Chondrocyte (in vitro differentiated cells): Measurements from ENCODE around the gene TOP2B. TPM values are rescaled to one million over a fixed set of nuclear protein-coding genes. Genes with fewer than 3 reads are reported as not detected.

Experiments used
- DNase-seq: peaks from one replicate; pipeline ENCODE4 v3.0.0; 2021; ENCODE audit warnings: mixed read lengths, low spot score
- H3K27ac Mint-ChIP-seq: one replicate; pipeline ENCODE4 v1.8.0; 2021; ENCODE audit warnings: mild to moderate bottlenecking, moderate library complexity, mixed read lengths; ENCODE audit not compliant: unreplicated experiment
- H3K27me3 Mint-ChIP-seq: 2 replicates; pipeline ENCODE4 v1.8.0; 2021; ENCODE audit warnings: low read depth, mixed read lengths
- H3K36me3 Mint-ChIP-seq: 2 replicates; pipeline ENCODE4 v1.8.0; 2021; ENCODE audit warnings: low read depth, mixed read lengths
- H3K4me1 Mint-ChIP-seq: 2 replicates; pipeline ENCODE4 v1.8.0; 2021; ENCODE audit warnings: low read depth, mild to moderate bottlenecking, mixed read lengths
- H3K4me3 Mint-ChIP-seq: one replicate; pipeline ENCODE4 v1.8.0; 2021; ENCODE audit warnings: mild to moderate bottlenecking, moderate library complexity, mixed read lengths; ENCODE audit not compliant: unreplicated experiment
- H3K9me3 Mint-ChIP-seq: 2 replicates; pipeline ENCODE4 v1.8.0; 2021; ENCODE audit warnings: low read depth, mixed read lengths
- total RNA-seq: library from RNA; stranded (reverse); gene quantifications from 3 replicates; pipeline ENCODE4 v1.2.1, GENCODE V29; 2021
- TF ChIP-seq, protein P1 (sequence below): fragments of 200-600 bp; sonication (generic); IDR thresholded peaks from 2 replicates; pipeline ENCODE4 v1.5.0; 2021; ENCODE audit warnings: antibody characterized with exemption, mild to moderate bottlenecking, moderate library complexity

Gene TOP2B
- total RNA-seq, 1 donor from 2014 or later: 80.9 TPM

DNA sequence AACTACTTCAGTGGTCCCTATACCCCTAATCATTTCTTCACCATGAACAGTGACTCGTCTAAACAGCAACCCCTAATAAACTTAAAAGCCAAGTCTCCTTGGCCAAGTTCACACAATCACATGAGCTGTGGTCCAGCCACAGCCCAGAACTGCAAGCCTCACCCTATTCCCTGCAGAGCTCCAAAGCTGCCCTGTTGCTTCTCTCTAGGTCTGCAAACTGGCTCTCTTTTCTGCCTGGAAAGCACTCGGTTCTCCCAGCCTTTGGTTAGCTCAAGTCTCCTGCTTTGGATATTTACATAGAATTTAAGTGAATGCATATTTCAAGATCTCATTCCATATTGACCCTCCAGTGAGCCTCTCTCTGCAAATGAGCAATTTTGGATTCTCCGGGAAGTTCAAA lies 107.0 kb downstream of the TOP2B start:
- no peak for DNase-seq
- TF ChIP-seq, protein P1, sequence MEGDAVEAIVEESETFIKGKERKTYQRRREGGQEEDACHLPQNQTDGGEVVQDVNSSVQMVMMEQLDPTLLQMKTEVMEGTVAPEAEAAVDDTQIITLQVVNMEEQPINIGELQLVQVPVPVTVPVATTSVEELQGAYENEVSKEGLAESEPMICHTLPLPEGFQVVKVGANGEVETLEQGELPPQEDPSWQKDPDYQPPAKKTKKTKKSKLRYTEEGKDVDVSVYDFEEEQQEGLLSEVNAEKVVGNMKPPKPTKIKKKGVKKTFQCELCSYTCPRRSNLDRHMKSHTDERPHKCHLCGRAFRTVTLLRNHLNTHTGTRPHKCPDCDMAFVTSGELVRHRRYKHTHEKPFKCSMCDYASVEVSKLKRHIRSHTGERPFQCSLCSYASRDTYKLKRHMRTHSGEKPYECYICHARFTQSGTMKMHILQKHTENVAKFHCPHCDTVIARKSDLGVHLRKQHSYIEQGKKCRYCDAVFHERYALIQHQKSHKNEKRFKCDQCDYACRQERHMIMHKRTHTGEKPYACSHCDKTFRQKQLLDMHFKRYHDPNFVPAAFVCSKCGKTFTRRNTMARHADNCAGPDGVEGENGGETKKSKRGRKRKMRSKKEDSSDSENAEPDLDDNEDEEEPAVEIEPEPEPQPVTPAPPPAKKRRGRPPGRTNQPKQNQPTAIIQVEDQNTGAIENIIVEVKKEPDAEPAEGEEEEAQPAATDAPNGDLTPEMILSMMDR: no peak
- Mint-ChIP-seq H3K27me3 (no peaks in the 10 kb centered on the region), H3K4me3 (no peak overlapping the region), H3K4me1 (peaks cover 14% of the 10 kb centered on the region), H3K27ac (no peak overlapping the region), H3K9me3 (no peaks in the 10 kb centered on the region), H3K36me3 (no peaks in the 10 kb centered on the region)

DNA sequence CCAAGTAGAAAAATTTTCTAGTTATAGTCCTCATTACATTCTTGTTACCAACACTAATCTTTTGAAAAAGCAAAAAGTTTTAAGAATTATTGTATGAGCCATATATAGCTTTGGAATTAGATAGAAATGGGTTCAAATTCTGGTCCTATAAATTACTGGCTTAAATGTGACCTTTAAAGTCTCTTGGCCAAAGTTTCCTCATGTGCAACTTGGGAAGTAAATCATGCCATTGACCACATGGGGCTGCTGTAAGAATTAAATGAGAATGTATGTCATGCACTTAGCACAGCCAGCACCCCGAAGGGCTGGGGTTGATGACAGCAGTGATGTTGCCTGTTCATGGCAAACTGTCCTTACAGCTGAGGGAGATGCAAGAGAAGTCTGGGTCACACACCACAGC lies 108.3 kb downstream of the TOP2B start:
- Mint-ChIP-seq H3K9me3 (no peaks in the 10 kb centered on the region), H3K4me3 (no peak overlapping the region), H3K36me3 (no peaks in the 10 kb centered on the region), H3K27ac (no peak overlapping the region), H3K27me3 (no peaks in the 10 kb centered on the region), H3K4me1 (peaks cover 14% of the 10 kb centered on the region)
- DNase-seq: no peak
- TF ChIP-seq, protein P1: peak; percentile 32

DNA sequence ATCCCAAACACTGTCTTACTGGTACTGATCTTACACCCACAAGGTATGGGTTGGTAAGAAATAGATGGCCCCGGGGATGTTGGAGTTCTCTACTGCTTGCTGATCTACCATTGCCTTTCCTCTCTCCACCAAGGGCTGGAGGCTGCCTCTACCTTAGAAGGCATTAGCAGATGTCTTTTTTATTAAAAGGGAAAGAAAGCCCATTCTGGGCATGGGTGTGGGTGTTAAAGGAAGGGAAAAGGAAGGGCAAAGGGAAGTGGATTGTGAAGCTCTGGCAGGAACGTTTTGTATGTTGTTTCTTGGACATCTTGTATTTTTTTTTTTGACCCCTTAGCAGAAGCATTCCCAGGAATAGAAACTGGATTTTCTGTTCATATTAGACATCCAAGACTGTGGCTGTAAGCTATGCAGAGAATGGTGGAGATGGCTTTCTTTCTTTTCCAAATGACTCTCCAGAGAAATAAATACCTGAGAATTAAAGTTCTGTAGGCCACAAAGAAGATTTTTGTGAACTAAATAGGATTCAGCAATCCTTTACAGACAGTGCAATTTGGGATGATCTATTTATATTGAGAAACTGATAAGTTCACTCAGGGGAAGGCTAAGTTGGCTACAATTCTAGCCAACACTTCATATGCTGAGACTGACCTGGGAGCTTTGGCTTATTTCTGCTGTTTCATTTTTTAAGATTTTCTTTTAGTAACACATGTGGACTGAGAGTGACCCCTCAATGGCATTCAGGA lies 108.8 kb downstream of the TOP2B start:
- DNase-seq: no peak
- peaks cover 2% of the 10 kb centered on the region for H3K9me3 Mint-ChIP-seq
- TF ChIP-seq, protein P1: no peak

DNA sequence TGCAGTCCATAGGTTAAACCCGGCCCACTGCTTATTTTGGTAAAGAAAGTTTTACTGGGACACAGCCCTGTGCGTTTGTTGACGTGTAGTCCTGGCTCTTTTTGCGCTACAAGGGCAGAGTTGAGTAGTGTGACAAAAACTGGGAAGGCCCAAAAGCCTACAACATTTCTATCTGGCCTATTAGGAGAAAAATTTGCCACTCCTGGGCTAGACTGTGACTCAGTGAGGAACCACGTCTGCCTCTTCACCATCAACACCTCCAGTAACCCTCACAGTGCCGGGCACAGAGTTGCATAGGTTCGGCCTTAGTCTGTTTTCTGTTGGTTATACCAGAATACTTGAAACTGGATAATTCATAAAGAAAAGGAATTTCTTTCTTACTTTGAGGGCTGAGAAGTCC lies 110.3 kb downstream of the TOP2B start:
- TF ChIP-seq, protein P1: no peak
- H3K4me3 Mint-ChIP-seq: no peak overlapping the region
- no peak for DNase-seq
- H3K36me3 Mint-ChIP-seq: peaks cover 2% of the 10 kb centered on the region
- no peak overlapping the region for H3K27ac Mint-ChIP-seq
- H3K27me3 Mint-ChIP-seq: no peaks in the 10 kb centered on the region
- peaks cover 14% of the 10 kb centered on the region for H3K4me1 Mint-ChIP-seq
- H3K9me3 Mint-ChIP-seq: peaks cover 5% of the 10 kb centered on the region

More for the DNA sequence above, 108.8 kb downstream of the TOP2B start:
- Mint-ChIP-seq H3K27me3 (no peaks in the 10 kb centered on the region), H3K36me3 (peaks cover 2% of the 10 kb centered on the region), H3K4me3 (no peak overlapping the region), H3K4me1 (peaks cover 14% of the 10 kb centered on the region), H3K27ac (no peak overlapping the region)

DNA sequence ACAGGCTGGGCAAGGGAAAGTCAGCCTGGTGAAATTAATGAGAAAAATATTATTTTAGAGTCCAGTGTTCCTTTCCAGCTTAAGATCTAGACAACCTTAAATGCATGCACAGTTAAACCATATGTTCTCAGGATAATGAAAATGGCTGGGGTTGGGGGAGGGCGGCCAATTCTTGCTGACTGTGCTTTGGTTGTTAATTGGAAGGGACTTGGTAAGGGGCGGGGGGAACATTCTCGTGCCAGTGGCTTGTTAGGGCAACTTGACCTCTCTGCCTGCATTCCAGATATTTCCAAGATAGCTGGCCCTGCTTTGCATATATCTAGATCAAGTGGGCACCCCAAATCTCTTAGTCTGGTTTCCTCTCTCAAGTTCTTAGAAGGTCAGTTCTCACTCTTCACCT lies 112.5 kb downstream of the TOP2B start:
- DNase-seq: no peak

More for the DNA sequence above, 112.5 kb downstream of the TOP2B start:
- peaks cover 2% of the 10 kb centered on the region for H3K36me3 Mint-ChIP-seq
- H3K27me3 Mint-ChIP-seq: no peaks in the 10 kb centered on the region
- TF ChIP-seq, protein P1: no peak
- H3K27ac Mint-ChIP-seq: no peak overlapping the region
- peaks cover 5% of the 10 kb centered on the region for H3K9me3 Mint-ChIP-seq
- H3K4me3 Mint-ChIP-seq: no peak overlapping the region
- H3K4me1 Mint-ChIP-seq: peaks cover 32% of the 10 kb centered on the region
